B cell (primary cell): ENCODE results near the gene ZNG1C.
"Not testable (repeated sequence)": the region's sequence is repeated elsewhere in the genome, so short reads cannot be mapped to it uniquely, and the experiment has no call there.

Experiments used
- EZH2 ChIP-seq: IDR thresholded peaks from 2 replicates; pipeline ENCODE4 v1.6.1; 2012; ENCODE audit warnings: borderline replicate concordance, low read depth, mild to moderate bottlenecking, moderate library complexity, low read length; ENCODE audit not compliant: insufficient read depth, poor library complexity, severe bottlenecking
- TF ChIP-seq, protein P1 (sequence below): fragments of 200-600 bp; IDR thresholded peaks from one replicate; pipeline ENCODE4 v1.8.0; 2022; ENCODE audit warnings: antibody characterized with exemption, mild to moderate bottlenecking

DNA sequence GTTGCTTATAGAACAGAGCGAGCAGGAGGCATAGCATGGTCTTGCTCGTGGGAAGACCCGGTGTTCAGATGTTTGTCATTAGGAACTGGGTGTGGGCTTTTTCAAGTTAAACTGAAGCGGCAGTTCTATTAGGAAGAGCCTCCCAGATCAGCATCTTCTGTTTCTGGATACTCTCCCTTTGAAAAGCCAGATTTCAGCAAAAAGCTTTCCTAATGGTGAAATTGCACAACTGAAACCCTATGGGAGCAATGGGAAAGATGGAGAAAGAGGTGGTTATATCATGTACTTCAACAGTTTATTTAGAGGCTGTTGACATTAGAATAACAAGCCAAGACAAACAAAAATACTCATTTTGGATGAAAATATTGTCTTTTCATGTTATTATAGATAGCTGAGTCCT lies 102.2 kb downstream of the ZNG1C start:
- TF ChIP-seq, protein P1, sequence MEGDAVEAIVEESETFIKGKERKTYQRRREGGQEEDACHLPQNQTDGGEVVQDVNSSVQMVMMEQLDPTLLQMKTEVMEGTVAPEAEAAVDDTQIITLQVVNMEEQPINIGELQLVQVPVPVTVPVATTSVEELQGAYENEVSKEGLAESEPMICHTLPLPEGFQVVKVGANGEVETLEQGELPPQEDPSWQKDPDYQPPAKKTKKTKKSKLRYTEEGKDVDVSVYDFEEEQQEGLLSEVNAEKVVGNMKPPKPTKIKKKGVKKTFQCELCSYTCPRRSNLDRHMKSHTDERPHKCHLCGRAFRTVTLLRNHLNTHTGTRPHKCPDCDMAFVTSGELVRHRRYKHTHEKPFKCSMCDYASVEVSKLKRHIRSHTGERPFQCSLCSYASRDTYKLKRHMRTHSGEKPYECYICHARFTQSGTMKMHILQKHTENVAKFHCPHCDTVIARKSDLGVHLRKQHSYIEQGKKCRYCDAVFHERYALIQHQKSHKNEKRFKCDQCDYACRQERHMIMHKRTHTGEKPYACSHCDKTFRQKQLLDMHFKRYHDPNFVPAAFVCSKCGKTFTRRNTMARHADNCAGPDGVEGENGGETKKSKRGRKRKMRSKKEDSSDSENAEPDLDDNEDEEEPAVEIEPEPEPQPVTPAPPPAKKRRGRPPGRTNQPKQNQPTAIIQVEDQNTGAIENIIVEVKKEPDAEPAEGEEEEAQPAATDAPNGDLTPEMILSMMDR = not testable (repeated sequence)
- TF ChIP-seq EZH2 = not testable (repeated sequence)
